Measurements from ENCODE around the gene TGFB2.

TGFB2 gene

DNA sequence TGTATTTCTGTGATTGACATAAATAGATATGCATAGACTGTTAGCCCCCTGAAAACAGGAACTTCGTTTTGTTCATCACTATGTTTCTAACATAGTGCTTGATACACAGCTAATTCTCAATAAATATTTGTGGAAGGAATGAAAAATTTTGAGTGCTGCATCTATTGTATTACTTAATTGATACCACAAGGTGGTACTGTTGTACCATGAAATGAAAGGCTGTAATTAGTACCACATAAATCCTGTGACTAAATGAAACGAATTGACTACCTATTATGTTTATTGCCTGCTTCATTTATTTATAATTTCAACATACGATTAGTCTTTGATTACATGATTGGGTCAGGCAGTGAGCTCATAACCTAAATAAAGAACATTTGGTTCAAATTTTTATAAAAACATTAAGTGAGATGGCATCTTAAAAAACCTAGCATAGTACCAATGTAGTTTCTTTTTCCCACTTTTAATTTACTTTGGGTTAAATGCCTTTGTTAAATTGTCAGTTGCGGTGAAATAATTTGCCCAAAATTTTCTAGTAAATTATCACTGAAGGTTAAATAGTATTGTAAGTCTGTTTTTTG, 15.0 kb upstream of the TGFB2 start:
- Histone ChIP-seq H2AK5ac (ENCODE audit: low read length) (no peak overlapping the region), H3K23ac (ENCODE audit: low read length) (no peak overlapping the region), H3K14ac (ENCODE audit: low read length) (no peak overlapping the region), H3K4me3 (ENCODE audit: low read depth, low read length) (no peak overlapping the region), H3K27me3 (ENCODE audit: insufficient read depth, low read length) (no peaks in the 10 kb centered on the region), H3K36me3 (ENCODE audit: control insufficient read depth in 1 of 2, insufficient read depth in 2 of 2, low read length in 2 of 2) (no peaks in the 10 kb centered on the region), H3K4me1 (ENCODE audit: control insufficient read depth in 1 of 2, insufficient read depth in 2 of 2, low read length in 2 of 2) (no peaks in the 10 kb centered on the region), H3K4me2 (ENCODE audit: low read length) (no peak overlapping the region), H3K4ac (ENCODE audit: low read depth, low read length) (no peak overlapping the region), H4K8ac (ENCODE audit: low read depth, low read length) (no peak overlapping the region), H2BK120ac (ENCODE audit: insufficient read depth, low read length, poor library complexity) (no peak overlapping the region), H2BK5ac (ENCODE audit: low read depth, low read length, poor library complexity) (no peak overlapping the region), H2AFZ (ENCODE audit: insufficient read depth, low read length, poor library complexity) (no peak overlapping the region), H3K18ac (ENCODE audit: low read length) (no peak overlapping the region), H3K9ac (ENCODE audit: low read length) (no peak overlapping the region), H4K12ac (ENCODE audit: low read depth, low read length) (no peak overlapping the region), H2BK12ac (ENCODE audit: low read length) (no peak overlapping the region), H3K79me1 (ENCODE audit: low read length) (no peaks in the 10 kb centered on the region), H3K27ac (ENCODE audit: low read depth, low read length) (no peak overlapping the region), H3K79me2 (ENCODE audit: control insufficient read depth, insufficient read depth, low read length, poor library complexity) (no peaks in the 10 kb centered on the region), H3K9me3 (ENCODE audit: insufficient read depth, low read depth, low read length) (no peaks in the 10 kb centered on the region), H4K91ac (ENCODE audit: low read depth, low read length) (no peak overlapping the region)
- WGBS (ENCODE audit: extremely low coverage, insufficient coverage, insufficient read length): no CpG with 5 or more reads among the region's 4 CpGs
- peak in 1 of 2 donors; percentile 67 for DNase-seq

DNA sequence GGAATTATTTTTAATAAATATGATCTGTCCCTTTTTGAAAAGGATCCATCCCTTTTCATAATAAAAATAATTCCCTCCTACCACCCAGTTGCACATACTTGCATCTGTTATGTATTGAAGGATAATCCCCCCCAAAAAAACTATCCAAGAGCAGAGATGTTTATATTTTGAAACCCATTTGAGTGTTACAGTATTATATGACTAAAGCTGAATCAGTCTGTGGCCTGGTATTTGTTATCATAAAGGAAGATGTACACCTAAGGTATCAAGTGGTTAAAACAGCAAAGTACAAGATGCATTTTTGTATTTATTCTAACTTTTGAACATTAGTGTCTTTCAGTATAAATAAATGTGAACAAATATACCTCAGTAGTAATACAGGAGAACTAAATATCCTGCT, 12.7 kb upstream of the TGFB2 start:
- Histone ChIP-seq H3K4ac (ENCODE audit: low read depth, low read length) (no peak overlapping the region), H3K9me3 (ENCODE audit: insufficient read depth, low read depth, low read length) (no peaks in the 10 kb centered on the region), H3K4me3 (ENCODE audit: low read depth, low read length) (no peak overlapping the region), H3K18ac (ENCODE audit: low read length) (no peak overlapping the region), H2BK120ac (ENCODE audit: insufficient read depth, low read length, poor library complexity) (no peak overlapping the region), H3K4me1 (ENCODE audit: control insufficient read depth in 1 of 2, insufficient read depth in 2 of 2, low read length in 2 of 2) (no peaks in the 10 kb centered on the region), H4K8ac (ENCODE audit: low read depth, low read length) (no peak overlapping the region), H3K14ac (ENCODE audit: low read length) (no peak overlapping the region), H3K36me3 (ENCODE audit: control insufficient read depth in 1 of 2, insufficient read depth in 2 of 2, low read length in 2 of 2) (no peaks in the 10 kb centered on the region), H3K9ac (ENCODE audit: low read length) (no peak overlapping the region), H2BK12ac (ENCODE audit: low read length) (no peak overlapping the region), H2AK5ac (ENCODE audit: low read length) (no peak overlapping the region), H3K23ac (ENCODE audit: low read length) (no peak overlapping the region), H3K4me2 (ENCODE audit: low read length) (no peak overlapping the region), H3K27me3 (ENCODE audit: insufficient read depth, low read length) (no peaks in the 10 kb centered on the region), H2AFZ (ENCODE audit: insufficient read depth, low read length, poor library complexity) (no peak overlapping the region), H2BK5ac (ENCODE audit: low read depth, low read length, poor library complexity) (no peak overlapping the region), H3K79me1 (ENCODE audit: low read length) (no peaks in the 10 kb centered on the region), H4K91ac (ENCODE audit: low read depth, low read length) (no peak overlapping the region), H3K27ac (ENCODE audit: low read depth, low read length) (no peak overlapping the region), H3K79me2 (ENCODE audit: control insufficient read depth, insufficient read depth, low read length, poor library complexity) (no peaks in the 10 kb centered on the region), H4K12ac (ENCODE audit: low read depth, low read length) (no peak overlapping the region)
- no peak for DNase-seq

DNA sequence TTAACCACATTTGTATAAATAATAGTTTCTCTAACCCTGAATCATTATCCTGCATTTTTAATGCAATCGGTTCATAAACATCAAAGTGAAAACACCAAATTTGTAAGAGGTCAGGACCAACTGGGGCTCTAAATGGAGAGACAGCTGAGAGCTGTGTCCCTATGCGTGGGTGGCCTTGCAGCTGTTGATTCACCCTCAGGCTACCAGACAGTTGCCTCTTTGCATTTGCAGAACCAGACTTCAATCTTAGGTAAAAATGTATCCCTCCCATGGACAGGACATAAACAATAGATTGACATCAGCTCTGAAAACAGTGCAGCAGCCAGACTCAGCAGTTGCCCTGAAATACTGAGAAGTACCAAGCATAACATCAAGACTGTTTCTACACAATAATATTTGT, 8.8 kb upstream of the TGFB2 start:
- Histone ChIP-seq H4K91ac (ENCODE audit: low read depth, low read length) (no peak overlapping the region), H2AFZ (ENCODE audit: insufficient read depth, low read length, poor library complexity) (no peak overlapping the region), H3K79me1 (ENCODE audit: low read length) (no peaks in the 10 kb centered on the region), H3K4me2 (ENCODE audit: low read length) (no peak overlapping the region), H3K4me3 (ENCODE audit: low read depth, low read length) (no peak overlapping the region), H2BK5ac (ENCODE audit: low read depth, low read length, poor library complexity) (no peak overlapping the region), H3K27ac (ENCODE audit: low read depth, low read length) (no peak overlapping the region), H3K4ac (ENCODE audit: low read depth, low read length) (no peak overlapping the region), H2BK120ac (ENCODE audit: insufficient read depth, low read length, poor library complexity) (no peak overlapping the region), H3K4me1 (ENCODE audit: control insufficient read depth in 1 of 2, insufficient read depth in 2 of 2, low read length in 2 of 2) (no peaks in the 10 kb centered on the region), H3K36me3 (ENCODE audit: control insufficient read depth in 1 of 2, insufficient read depth in 2 of 2, low read length in 2 of 2) (no peaks in the 10 kb centered on the region), H3K27me3 (ENCODE audit: insufficient read depth, low read length) (no peaks in the 10 kb centered on the region), H3K14ac (ENCODE audit: low read length) (no peak overlapping the region), H4K8ac (ENCODE audit: low read depth, low read length) (no peak overlapping the region), H3K18ac (ENCODE audit: low read length) (no peak overlapping the region), H3K79me2 (ENCODE audit: control insufficient read depth, insufficient read depth, low read length, poor library complexity) (no peaks in the 10 kb centered on the region), H2BK12ac (ENCODE audit: low read length) (no peak overlapping the region), H4K12ac (ENCODE audit: low read depth, low read length) (no peak overlapping the region), H2AK5ac (ENCODE audit: low read length) (no peak overlapping the region), H3K9ac (ENCODE audit: low read length) (no peak overlapping the region), H3K23ac (ENCODE audit: low read length) (no peak overlapping the region), H3K9me3 (ENCODE audit: insufficient read depth, low read depth, low read length) (no peaks in the 10 kb centered on the region)
- peak; percentile 36 to 59 for DNase-seq
- WGBS (ENCODE audit: extremely low coverage, insufficient coverage, insufficient read length): no CpG with 5 or more reads among the region's 2 CpGs

DNA sequence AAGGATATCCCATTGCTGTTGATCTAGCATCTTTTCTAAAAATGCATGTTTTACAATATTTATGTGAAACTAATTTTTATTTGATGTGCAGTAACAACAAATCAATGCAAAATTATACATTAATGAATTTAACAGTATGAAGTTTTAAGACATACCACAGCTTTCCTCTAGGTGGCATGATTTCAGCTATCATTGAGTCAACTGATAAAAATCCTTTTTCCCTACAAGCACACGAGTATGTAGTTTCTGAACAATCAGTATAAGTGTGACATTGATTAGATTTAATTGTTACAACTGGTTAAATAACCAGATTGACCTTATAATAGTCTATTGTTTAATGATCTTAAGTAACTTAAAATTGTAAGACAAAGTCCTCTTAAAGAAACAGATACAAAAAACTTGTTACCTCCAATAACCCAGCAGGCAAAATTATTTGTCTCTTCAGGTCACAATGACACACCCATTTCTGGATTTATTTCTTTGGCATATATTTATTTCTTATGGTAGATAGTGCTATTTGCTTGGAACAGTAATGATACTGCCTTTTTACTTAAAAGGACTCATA, 5.8 kb upstream of the TGFB2 start:
- no peak overlapping the region for H4K8ac ChIP-seq (ENCODE audit: low read depth, low read length)
- no peak overlapping the region for H2BK5ac ChIP-seq (ENCODE audit: low read depth, low read length, poor library complexity)
- no peak overlapping the region for H3K4me2 ChIP-seq (ENCODE audit: low read length)
- H3K4me1 ChIP-seq (ENCODE audit: control insufficient read depth in 1 of 2, insufficient read depth in 2 of 2, low read length in 2 of 2): no peaks in the 10 kb centered on the region
- H2AFZ ChIP-seq (ENCODE audit: insufficient read depth, low read length, poor library complexity): no peak overlapping the region
- H3K14ac ChIP-seq (ENCODE audit: low read length): no peak overlapping the region
- no peak overlapping the region for H3K23ac ChIP-seq (ENCODE audit: low read length)
- peak in 1 of 2 donors; percentile 70 for DNase-seq
- H3K9ac ChIP-seq (ENCODE audit: low read length): no peak overlapping the region
- H3K79me2 ChIP-seq (ENCODE audit: control insufficient read depth, insufficient read depth, low read length, poor library complexity): no peaks in the 10 kb centered on the region
- H2BK120ac ChIP-seq (ENCODE audit: insufficient read depth, low read length, poor library complexity): no peak overlapping the region
- no CpG with 5 or more reads among the region's 1 CpG for WGBS (ENCODE audit: extremely low coverage, insufficient coverage, insufficient read length)
- H2AK5ac ChIP-seq (ENCODE audit: low read length): no peak overlapping the region
- H3K9me3 ChIP-seq (ENCODE audit: insufficient read depth, low read depth, low read length): no peaks in the 10 kb centered on the region
- no peaks in the 10 kb centered on the region for H3K36me3 ChIP-seq (ENCODE audit: control insufficient read depth in 1 of 2, insufficient read depth in 2 of 2, low read length in 2 of 2)
- H3K4me3 ChIP-seq (ENCODE audit: low read depth, low read length): no peak overlapping the region
- H3K18ac ChIP-seq (ENCODE audit: low read length): no peak overlapping the region
- no peaks in the 10 kb centered on the region for H3K79me1 ChIP-seq (ENCODE audit: low read length)
- H3K27me3 ChIP-seq (ENCODE audit: insufficient read depth, low read length): no peaks in the 10 kb centered on the region
- H3K27ac ChIP-seq (ENCODE audit: low read depth, low read length): no peak overlapping the region
- no peak overlapping the region for H4K12ac ChIP-seq (ENCODE audit: low read depth, low read length)
- H2BK12ac ChIP-seq (ENCODE audit: low read length): no peak overlapping the region
- no peak overlapping the region for H4K91ac ChIP-seq (ENCODE audit: low read depth, low read length)
- no peak overlapping the region for H3K4ac ChIP-seq (ENCODE audit: low read depth, low read length)

All from trophoblast cell (in vitro differentiated cells and primary cell).